Activated CD4-positive, alpha-beta T cell treated with anti-CD3 and anti-CD28 coated beads, Interleukin-2, amount 10 ng/mL, durations not matched to agents 24 days and 14 days (primary cell): Measurements from ENCODE around the gene GNAI3. TPM values are rescaled to one million over a fixed set of nuclear protein-coding genes. Genes with fewer than 3 reads are reported as not detected.

Experiments used
- DNase-seq: peaks from one replicate; pipeline ENCODE4 v3.0.0; 2022
- H3K27ac Mint-ChIP-seq: one replicate; pipeline ENCODE4 v1.8.0; 2022; ENCODE audit warnings: mild to moderate bottlenecking, mixed read lengths
- H3K27me3 Mint-ChIP-seq: one replicate; pipeline ENCODE4 v1.8.0; 2022; ENCODE audit warnings: mixed read lengths
- H3K36me3 Mint-ChIP-seq: one replicate; pipeline ENCODE4 v1.8.0; 2022; ENCODE audit warnings: low read depth, mild to moderate bottlenecking, mixed read lengths
- H3K4me1 Mint-ChIP-seq: one replicate; pipeline ENCODE4 v1.8.0; 2021; ENCODE audit warnings: mixed read lengths
- H3K4me3 Mint-ChIP-seq: one replicate; pipeline ENCODE4 v1.8.0; 2022; ENCODE audit warnings: mild to moderate bottlenecking, moderate library complexity, mixed read lengths
- H3K9me3 Mint-ChIP-seq: one replicate; pipeline ENCODE4 v1.8.0; 2021; ENCODE audit warnings: mixed read lengths
- intact Hi-C: fragments of 100-400 bp; cut with micrococcal nuclease; formaldehyde crosslinking; loops from one replicate; pipeline ENCODE4 v1.15.1; 2023
- total RNA-seq: library from RNA; stranded (reverse); gene quantifications from 2 replicates; pipeline ENCODE4 v1.2.3, GENCODE V29; 2022

Gene GNAI3
- total RNA-seq, 1 donor from 2014 or later: 8.8 TPM

GRCh38 chr1:109578947-109579443, 30.6 kb downstream of the GNAI3 start:
- H3K4me3 Mint-ChIP-seq: no peak overlapping the region
- no peaks in the 10 kb centered on the region for H3K27me3 Mint-ChIP-seq
- no peak overlapping the region for H3K27ac Mint-ChIP-seq
- intact Hi-C loops: no loop called here
- no peaks in the 10 kb centered on the region for H3K4me1 Mint-ChIP-seq
- peaks cover 42% of the 10 kb centered on the region for H3K36me3 Mint-ChIP-seq
- H3K9me3 Mint-ChIP-seq: no peaks in the 10 kb centered on the region
- no peak for DNase-seq

GRCh38 chr1:109579491-109579890, 31.1 kb downstream of the GNAI3 start:
- no peaks in the 10 kb centered on the region for H3K27me3 Mint-ChIP-seq
- intact Hi-C loops: no loop called here
- no peaks in the 10 kb centered on the region for H3K4me1 Mint-ChIP-seq
- peaks cover 43% of the 10 kb centered on the region for H3K36me3 Mint-ChIP-seq
- no peaks in the 10 kb centered on the region for H3K9me3 Mint-ChIP-seq
- no peak overlapping the region for H3K4me3 Mint-ChIP-seq
- H3K27ac Mint-ChIP-seq: no peak overlapping the region
- no peak for DNase-seq

GRCh38 chr1:109582021-109582420, 33.6 kb downstream of the GNAI3 start:
- Mint-ChIP-seq H3K9me3 (no peaks in the 10 kb centered on the region), H3K27me3 (no peaks in the 10 kb centered on the region), H3K4me3 (no peak overlapping the region), H3K36me3 (peaks cover 42% of the 10 kb centered on the region), H3K27ac (no peak overlapping the region), H3K4me1 (peaks cover 2% of the 10 kb centered on the region)
- DNase-seq: no peak
- intact Hi-C loops: no loop called here

DNA sequence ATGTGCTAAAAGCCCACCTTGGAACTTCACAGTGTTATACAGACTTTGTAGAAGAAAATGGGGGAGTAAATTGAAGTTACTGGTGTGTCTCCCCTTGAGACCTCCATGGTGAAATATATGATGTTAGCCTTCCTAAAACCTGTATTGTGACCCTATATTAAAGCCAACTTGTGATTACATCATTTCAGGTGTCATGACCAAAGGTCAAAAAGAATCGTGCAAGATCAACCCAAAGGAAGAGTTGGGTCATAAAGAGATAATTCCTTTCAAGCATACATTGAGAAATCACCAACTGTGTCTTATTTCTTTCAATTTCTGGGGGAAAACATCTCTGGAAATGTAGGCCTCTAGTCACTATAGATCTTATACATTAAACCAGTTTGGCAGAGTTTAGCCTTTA, 36.4 kb downstream of the GNAI3 start:
- Mint-ChIP-seq H3K27me3 (no peaks in the 10 kb centered on the region), H3K36me3 (peaks cover 53% of the 10 kb centered on the region), H3K4me1 (peaks cover 2% of the 10 kb centered on the region), H3K9me3 (no peaks in the 10 kb centered on the region), H3K27ac (no peak overlapping the region), H3K4me3 (no peak overlapping the region)
- no peak for DNase-seq
- intact Hi-C loops: no loop called here

GRCh38 chr1:109586055-109586454, 37.6 kb downstream of the GNAI3 start:
- Mint-ChIP-seq H3K27ac (no peak overlapping the region), H3K4me3 (no peak overlapping the region), H3K4me1 (peaks cover 2% of the 10 kb centered on the region), H3K27me3 (no peaks in the 10 kb centered on the region), H3K36me3 (peaks cover 56% of the 10 kb centered on the region), H3K9me3 (no peaks in the 10 kb centered on the region)
- DNase-seq: no peak
- intact Hi-C loops: no loop called here

DNA sequence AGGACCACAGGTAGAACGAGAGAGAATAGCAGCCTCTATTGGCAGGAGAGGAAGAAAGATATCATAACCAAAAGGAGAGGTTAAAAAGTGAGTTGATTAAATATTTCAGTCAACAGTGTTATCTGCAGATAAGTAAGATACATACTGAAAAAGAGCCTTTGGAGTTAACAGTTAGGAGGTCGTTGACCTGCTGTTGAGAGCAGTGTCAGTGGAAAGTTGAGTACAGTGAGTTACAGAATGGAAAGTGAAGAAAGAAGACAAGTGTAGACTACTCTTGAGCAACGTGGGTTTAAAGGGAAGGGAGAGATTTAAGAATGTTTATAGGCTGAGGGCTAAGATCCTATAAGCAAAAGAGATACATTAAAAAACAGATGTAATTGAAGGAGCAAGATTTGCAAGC, 40.8 kb downstream of the GNAI3 start:
- Mint-ChIP-seq H3K4me1 (peaks cover 2% of the 10 kb centered on the region), H3K27ac (no peak overlapping the region), H3K27me3 (no peaks in the 10 kb centered on the region), H3K9me3 (no peaks in the 10 kb centered on the region), H3K36me3 (peaks cover 62% of the 10 kb centered on the region), H3K4me3 (no peak overlapping the region)
- intact Hi-C loops: no loop called here
- no peak for DNase-seq

GRCh38 chr1:109589679-109590078, 41.3 kb downstream of the GNAI3 start:
- Mint-ChIP-seq H3K4me3 (no peak overlapping the region), H3K27me3 (no peaks in the 10 kb centered on the region), H3K27ac (no peak overlapping the region), H3K36me3 (peaks cover 62% of the 10 kb centered on the region), H3K9me3 (no peaks in the 10 kb centered on the region), H3K4me1 (peaks cover 1% of the 10 kb centered on the region)
- DNase-seq: no peak
- intact Hi-C loops: no loop called here

- intact Hi-C loops: no loop called here
Observed at GRCh38 chr1:109592916-109593315, 44.5 kb downstream of the GNAI3 start.

GRCh38 chr1:109595531-109595930, 47.1 kb downstream of the GNAI3 start:
- Mint-ChIP-seq H3K27ac (no peak overlapping the region), H3K9me3 (no peaks in the 10 kb centered on the region), H3K4me1 (peaks cover 2% of the 10 kb centered on the region), H3K4me3 (no peak overlapping the region), H3K27me3 (no peaks in the 10 kb centered on the region), H3K36me3 (peaks cover 57% of the 10 kb centered on the region)
- no peak for DNase-seq
- intact Hi-C loops: no loop called here

More at GRCh38 chr1:109592916-109593315, 44.5 kb downstream of the GNAI3 start:
- peaks cover 59% of the 10 kb centered on the region for H3K36me3 Mint-ChIP-seq
- no peaks in the 10 kb centered on the region for H3K4me1 Mint-ChIP-seq
- no peak overlapping the region for H3K4me3 Mint-ChIP-seq
- no peaks in the 10 kb centered on the region for H3K9me3 Mint-ChIP-seq
- no peaks in the 10 kb centered on the region for H3K27me3 Mint-ChIP-seq
- no peak overlapping the region for H3K27ac Mint-ChIP-seq
- no peak for DNase-seq

GRCh38 chr1:109598156-109598555, 49.7 kb downstream of the GNAI3 start:
- intact Hi-C loops: no loop called here

DNA sequence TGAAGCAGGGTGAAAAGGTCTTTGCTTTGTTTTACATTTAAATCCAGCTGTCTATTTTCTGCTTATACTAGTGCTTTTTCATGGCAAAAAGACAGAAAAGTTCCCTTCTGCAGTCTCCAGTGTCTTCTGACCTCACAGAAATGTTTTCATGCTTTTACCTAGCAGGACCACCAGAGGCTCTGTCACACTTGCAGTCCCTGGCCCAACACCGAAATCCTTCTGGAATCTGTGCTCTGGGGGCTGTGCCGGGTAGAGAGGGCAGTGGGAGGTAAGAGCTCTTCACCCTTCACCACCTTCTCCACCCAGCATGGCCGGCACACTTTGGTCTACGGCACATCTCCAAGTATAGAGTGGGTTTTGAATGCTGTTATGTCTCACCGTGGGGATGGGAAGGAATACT, 50.2 kb downstream of the GNAI3 start:
- H3K9me3 Mint-ChIP-seq: no peaks in the 10 kb centered on the region
- H3K27me3 Mint-ChIP-seq: no peaks in the 10 kb centered on the region
- intact Hi-C loops: no loop called here
- H3K27ac Mint-ChIP-seq: no peak overlapping the region
- no peak for DNase-seq
- H3K36me3 Mint-ChIP-seq: peaks cover 40% of the 10 kb centered on the region
- H3K4me1 Mint-ChIP-seq: peaks cover 7% of the 10 kb centered on the region
- H3K4me3 Mint-ChIP-seq: no peak overlapping the region

More at GRCh38 chr1:109598156-109598555, 49.7 kb downstream of the GNAI3 start:
- Mint-ChIP-seq H3K4me1 (peaks cover 7% of the 10 kb centered on the region), H3K4me3 (no peak overlapping the region), H3K9me3 (no peaks in the 10 kb centered on the region), H3K27ac (no peak overlapping the region), H3K36me3 (peaks cover 43% of the 10 kb centered on the region), H3K27me3 (no peaks in the 10 kb centered on the region)
- DNase-seq: no peak

- peaks cover 7% of the 10 kb centered on the region for H3K4me1 Mint-ChIP-seq
- no peaks in the 10 kb centered on the region for H3K27me3 Mint-ChIP-seq
- H3K4me3 Mint-ChIP-seq: no peak overlapping the region
- no peaks in the 10 kb centered on the region for H3K9me3 Mint-ChIP-seq
- no peak for DNase-seq
- intact Hi-C loops: no loop called here
- H3K36me3 Mint-ChIP-seq: peaks cover 19% of the 10 kb centered on the region
- no peak overlapping the region for H3K27ac Mint-ChIP-seq
Observed at GRCh38 chr1:109603229-109603628, 54.8 kb downstream of the GNAI3 start.

- no peak for DNase-seq
- no peaks in the 10 kb centered on the region for H3K9me3 Mint-ChIP-seq
- intact Hi-C loops: no loop called here
- H3K36me3 Mint-ChIP-seq: peaks cover 4% of the 10 kb centered on the region
- peaks cover 4% of the 10 kb centered on the region for H3K4me1 Mint-ChIP-seq
- H3K4me3 Mint-ChIP-seq: no peak overlapping the region
- H3K27ac Mint-ChIP-seq: no peak overlapping the region
- H3K27me3 Mint-ChIP-seq: no peaks in the 10 kb centered on the region
Observed at GRCh38 chr1:109605381-109605780, 57.0 kb downstream of the GNAI3 start.

- Mint-ChIP-seq H3K27me3 (peaks cover 2% of the 10 kb centered on the region), H3K4me1 (no peaks in the 10 kb centered on the region), H3K36me3 (no peaks in the 10 kb centered on the region), H3K27ac (no peak overlapping the region), H3K9me3 (no peaks in the 10 kb centered on the region), H3K4me3 (no peak overlapping the region)
- no peak for DNase-seq
- intact Hi-C loops: no loop called here
Observed at GRCh38 chr1:109609881-109610280, 61.5 kb downstream of the GNAI3 start.

GRCh38 chr1:109610609-109611307, 62.3 kb downstream of the GNAI3 start:
- H3K4me3 Mint-ChIP-seq: no peak overlapping the region
- intact Hi-C loops: no loop called here
- H3K9me3 Mint-ChIP-seq: no peaks in the 10 kb centered on the region
- H3K27me3 Mint-ChIP-seq: peaks cover 2% of the 10 kb centered on the region
- H3K4me1 Mint-ChIP-seq: peaks cover under 1% of the 10 kb centered on the region
- no peak for DNase-seq
- H3K36me3 Mint-ChIP-seq: no peaks in the 10 kb centered on the region
- H3K27ac Mint-ChIP-seq: no peak overlapping the region
